Keratinocyte (primary cell): ENCODE results near the gene TMEM184A.

Experiments used
- CTCF ChIP-seq, 3 experiments: IDR thresholded peaks in 1 of 3; conservative IDR thresholded peaks in 1 of 3; optimal IDR thresholded peaks in 1 of 3; 2 replicates in 2 of 3; 3 replicates in 1 of 3; pipeline versions ENCODE3 to v1.5.1; 2011; ENCODE audit warnings: low read length in 3 of 3, mild to moderate bottlenecking in 3 of 3, moderate library complexity in 2 of 3, control low read depth in 1 of 3, inconsistent platforms in 1 of 3; ENCODE audit not compliant: insufficient read depth in 2 of 3; ENCODE audit errors: extremely low read depth in 1 of 3
- EZH2 ChIP-seq: IDR thresholded peaks from one replicate; pipeline ENCODE4 v1.6.1; 2012; ENCODE audit warnings: inconsistent platforms, mild to moderate bottlenecking, low read length, moderate library complexity

DNA sequence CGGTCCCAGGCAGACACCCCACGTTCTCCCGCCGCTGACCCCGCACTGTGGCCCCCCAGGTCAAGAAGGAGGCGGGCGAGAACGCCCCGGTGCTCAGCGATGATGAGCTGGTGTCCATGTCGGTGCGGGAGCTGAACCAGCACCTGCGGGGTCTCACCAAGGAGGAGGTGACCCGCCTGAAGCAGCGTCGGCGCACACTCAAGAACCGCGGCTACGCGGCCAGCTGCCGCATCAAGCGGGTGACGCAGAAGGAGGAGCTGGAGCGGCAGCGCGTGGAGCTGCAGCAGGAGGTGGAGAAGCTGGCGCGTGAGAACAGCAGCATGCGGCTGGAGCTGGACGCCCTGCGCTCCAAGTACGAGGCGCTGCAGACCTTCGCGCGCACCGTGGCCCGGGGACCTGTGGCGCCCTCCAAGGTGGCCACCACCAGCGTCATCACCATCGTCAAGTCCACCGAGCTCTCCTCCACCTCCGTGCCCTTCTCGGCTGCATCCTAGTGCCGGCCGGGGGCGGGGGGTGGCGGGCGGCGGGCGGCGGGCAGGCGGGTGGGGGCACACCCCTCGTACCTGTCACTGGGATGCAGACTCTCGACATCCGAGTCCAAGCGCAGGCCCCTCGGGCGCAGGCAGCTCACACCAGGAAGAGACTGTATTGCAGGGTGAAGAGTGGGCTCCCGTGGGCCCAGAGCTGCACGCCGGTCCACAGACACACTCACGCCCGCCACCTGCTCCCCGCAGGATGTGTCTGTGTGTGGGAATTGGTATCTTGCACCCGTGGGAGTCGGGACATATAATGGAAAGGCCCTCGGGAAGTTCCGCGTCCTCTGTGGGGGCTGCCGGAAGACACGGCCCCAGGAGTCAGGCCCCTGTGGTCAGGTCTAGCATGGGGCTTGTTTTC lies 15.9 kb downstream of the TMEM184A start:
- no peak for TF ChIP-seq EZH2
- no peak for TF ChIP-seq CTCF (optimal IDR thresholded peaks at IDR 0.05 in 1 of 3, IDR thresholded peaks at IDR 0.05 in 1 of 3, conservative IDR thresholded peaks at IDR 0.05 in 1 of 3; ENCODE audit: extremely low read depth in 1 of 3, insufficient read depth in 2 of 3, low read length in 3 of 3)
